ENCODE data around the gene SLCO2B1. TPM values are rescaled to one million over a fixed set of nuclear protein-coding genes. Genes with fewer than 3 reads are reported as not detected.
A peak's percentile ranks its signal among the peaks of the same experiment; 100 is the strongest.
"Not testable (repeated sequence)": the region's sequence is repeated elsewhere in the genome, so short reads cannot be mapped to it uniquely, and the experiment has no call there.

Gene SLCO2B1, protein sequence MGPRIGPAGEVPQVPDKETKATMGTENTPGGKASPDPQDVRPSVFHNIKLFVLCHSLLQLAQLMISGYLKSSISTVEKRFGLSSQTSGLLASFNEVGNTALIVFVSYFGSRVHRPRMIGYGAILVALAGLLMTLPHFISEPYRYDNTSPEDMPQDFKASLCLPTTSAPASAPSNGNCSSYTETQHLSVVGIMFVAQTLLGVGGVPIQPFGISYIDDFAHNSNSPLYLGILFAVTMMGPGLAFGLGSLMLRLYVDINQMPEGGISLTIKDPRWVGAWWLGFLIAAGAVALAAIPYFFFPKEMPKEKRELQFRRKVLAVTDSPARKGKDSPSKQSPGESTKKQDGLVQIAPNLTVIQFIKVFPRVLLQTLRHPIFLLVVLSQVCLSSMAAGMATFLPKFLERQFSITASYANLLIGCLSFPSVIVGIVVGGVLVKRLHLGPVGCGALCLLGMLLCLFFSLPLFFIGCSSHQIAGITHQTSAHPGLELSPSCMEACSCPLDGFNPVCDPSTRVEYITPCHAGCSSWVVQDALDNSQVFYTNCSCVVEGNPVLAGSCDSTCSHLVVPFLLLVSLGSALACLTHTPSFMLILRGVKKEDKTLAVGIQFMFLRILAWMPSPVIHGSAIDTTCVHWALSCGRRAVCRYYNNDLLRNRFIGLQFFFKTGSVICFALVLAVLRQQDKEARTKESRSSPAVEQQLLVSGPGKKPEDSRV
- not detected for total RNA-seq (2021; fragmentation: NEBNext Ultra II Directional; extraction: Animal tissue kit (Norgen Biotek cat#: 25700))
- long read RNA-seq, result 0 reads

DNA sequence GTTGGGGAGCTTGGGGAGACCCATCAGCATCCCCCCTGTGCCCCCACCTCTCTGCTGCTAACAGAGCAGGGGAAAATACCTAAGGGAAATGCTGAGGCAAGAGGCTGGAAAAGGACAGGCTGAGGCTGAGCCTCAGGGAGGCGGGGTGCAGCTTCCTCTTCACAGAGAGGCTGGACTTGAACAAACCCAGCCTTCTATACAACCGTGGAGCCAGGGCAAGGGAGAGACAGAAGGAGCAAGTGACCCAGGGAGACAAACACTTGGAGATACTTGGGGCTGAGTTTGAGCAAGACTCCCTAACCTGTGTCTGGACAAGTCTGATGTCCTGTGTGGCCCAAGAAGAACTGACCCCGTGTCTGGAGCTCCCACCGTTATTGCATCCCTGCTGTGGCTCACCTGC is at the start of gene SLCO2B1:
SLCO2B1 (plus strand) TSS at position 229 of the 400 bp plus-strand sequence. CDS start 275 bp downstream, outside the sequence.
- H3K4me1 Mint-ChIP-seq (ENCODE audit: low read depth), result peaks cover 5% of the 10 kb centered on the region
- DNase-seq, result no peak
- TF ChIP-seq, protein P1, sequence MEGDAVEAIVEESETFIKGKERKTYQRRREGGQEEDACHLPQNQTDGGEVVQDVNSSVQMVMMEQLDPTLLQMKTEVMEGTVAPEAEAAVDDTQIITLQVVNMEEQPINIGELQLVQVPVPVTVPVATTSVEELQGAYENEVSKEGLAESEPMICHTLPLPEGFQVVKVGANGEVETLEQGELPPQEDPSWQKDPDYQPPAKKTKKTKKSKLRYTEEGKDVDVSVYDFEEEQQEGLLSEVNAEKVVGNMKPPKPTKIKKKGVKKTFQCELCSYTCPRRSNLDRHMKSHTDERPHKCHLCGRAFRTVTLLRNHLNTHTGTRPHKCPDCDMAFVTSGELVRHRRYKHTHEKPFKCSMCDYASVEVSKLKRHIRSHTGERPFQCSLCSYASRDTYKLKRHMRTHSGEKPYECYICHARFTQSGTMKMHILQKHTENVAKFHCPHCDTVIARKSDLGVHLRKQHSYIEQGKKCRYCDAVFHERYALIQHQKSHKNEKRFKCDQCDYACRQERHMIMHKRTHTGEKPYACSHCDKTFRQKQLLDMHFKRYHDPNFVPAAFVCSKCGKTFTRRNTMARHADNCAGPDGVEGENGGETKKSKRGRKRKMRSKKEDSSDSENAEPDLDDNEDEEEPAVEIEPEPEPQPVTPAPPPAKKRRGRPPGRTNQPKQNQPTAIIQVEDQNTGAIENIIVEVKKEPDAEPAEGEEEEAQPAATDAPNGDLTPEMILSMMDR (IDR thresholded peaks at IDR 0.05), result no peak
- no peak within 1 kb of the TSS for H3K4me3 Mint-ChIP-seq
- H3K9me3 Mint-ChIP-seq, result no peaks in the 10 kb centered on the region
- H3K36me3 Mint-ChIP-seq (ENCODE audit: low read depth), result no peaks in the 10 kb centered on the region
- peaks cover 43% of the 10 kb centered on the region for H3K27me3 Mint-ChIP-seq (ENCODE audit: insufficient read depth)
- no peak within 1 kb of the TSS for H3K27ac Mint-ChIP-seq

DNA sequence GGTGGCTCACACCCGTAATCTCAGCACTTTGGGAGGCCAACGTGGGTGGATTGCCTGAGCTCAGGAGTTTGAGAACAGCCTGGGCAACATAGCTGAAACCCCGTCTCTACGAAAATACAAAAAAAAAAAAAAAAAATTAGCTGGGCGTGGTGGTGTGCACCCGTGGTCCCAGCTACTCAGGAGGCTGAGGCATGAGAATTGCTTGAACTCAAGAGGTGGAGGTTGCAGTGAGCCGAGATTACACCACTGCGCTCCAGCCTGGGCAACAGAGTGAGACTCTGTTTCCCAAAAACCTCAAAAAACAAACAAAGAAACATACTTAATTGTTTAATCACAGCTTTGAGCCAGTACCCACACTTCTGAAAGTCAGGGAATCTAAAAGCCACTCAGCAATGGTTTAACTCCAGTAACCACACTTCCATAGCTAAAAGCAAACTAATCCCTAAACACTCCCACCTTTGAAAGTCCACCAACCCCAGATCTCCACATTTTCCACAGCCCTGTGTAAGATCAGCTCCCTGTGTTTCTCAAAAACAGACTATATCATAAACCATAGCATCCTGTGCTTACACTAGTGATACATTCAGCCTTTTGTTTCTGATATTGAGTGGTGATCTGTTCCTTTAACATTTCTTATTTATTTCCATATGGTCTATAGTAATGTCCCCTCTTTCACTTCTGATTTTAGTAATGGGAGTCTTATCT is 49.3 kb upstream of the SLCO2B1 start:
- Mint-ChIP-seq H3K27ac (no peak overlapping the region), H3K4me1 (ENCODE audit: low read depth) (peaks cover 52% of the 10 kb centered on the region), H3K36me3 (ENCODE audit: low read depth) (no peaks in the 10 kb centered on the region), H3K9me3 (no peaks in the 10 kb centered on the region), H3K27me3 (ENCODE audit: insufficient read depth) (peaks cover 17% of the 10 kb centered on the region), H3K4me3 (no peak overlapping the region)
- TF ChIP-seq, protein P1 (IDR thresholded peaks at IDR 0.05), result no peak
- DNase-seq, result no peak

DNA sequence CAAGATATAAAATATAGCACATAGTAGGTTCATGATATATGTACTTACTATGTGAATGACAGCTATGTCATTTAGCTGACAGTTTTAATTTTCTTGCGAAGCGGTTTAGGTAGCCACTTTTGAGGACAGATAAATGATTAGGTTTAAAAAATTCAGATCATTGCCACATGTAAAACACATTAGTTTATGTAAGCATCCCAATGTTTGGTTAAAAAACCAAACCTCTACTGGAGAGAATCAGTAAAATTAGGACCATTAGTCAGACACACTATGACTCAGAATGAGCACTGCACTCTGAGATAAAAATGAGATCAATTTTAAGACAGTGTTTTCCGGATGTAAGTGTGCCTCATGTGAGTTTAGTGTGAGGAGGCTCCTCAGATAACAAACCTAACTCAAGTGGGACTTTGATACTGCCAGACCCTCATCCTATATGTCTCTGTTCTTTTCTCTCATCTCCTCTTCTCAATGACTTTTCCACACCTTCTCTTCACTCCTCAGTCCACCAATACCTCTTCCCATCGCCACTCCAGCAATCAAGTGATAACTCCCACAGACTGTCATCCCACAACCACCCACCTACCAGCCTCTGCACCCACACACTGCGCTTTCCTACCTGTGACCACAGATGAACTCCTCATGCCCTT is 47.4 kb upstream of the SLCO2B1 start:
- TF ChIP-seq, protein P1 (IDR thresholded peaks at IDR 0.05), result no peak
- Mint-ChIP-seq H3K36me3 (ENCODE audit: low read depth) (no peaks in the 10 kb centered on the region), H3K27me3 (ENCODE audit: insufficient read depth) (peaks cover 8% of the 10 kb centered on the region), H3K4me1 (ENCODE audit: low read depth) (peaks cover 67% of the 10 kb centered on the region), H3K27ac (peak overlapping the region; percentile 57), H3K9me3 (no peaks in the 10 kb centered on the region), H3K4me3 (peak overlapping the region; percentile 3; the same call in 1 of the 2 replicates)
- DNase-seq, result peak; percentile 78

DNA sequence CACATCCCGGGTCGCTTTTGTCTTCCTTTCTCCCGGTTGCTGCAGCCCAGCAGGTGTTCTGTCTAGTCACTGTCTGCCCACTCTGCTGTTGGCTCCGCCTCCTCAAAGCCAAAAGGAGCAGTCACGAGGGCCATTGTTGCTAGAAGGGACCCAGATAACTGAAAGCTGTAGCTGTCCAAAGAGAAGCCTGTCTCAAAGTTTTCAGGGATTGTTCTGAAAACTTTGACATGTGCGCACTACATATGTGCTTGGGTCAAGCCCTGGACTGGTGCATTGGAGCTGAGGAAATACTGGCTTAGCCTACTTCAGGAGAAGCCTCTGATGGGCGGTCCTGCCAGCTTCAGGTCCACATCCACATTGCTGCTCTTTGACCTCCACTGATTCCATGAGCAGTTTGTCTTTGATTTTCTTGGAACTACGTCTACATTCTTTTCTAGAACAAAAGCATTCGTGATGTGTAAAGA is 45.4 kb upstream of the SLCO2B1 start:
- peaks cover 6% of the 10 kb centered on the region; the same call in 1 of the 2 replicates for H3K36me3 Mint-ChIP-seq (ENCODE audit: low read depth)
- TF ChIP-seq, protein P1 (IDR thresholded peaks at IDR 0.05), result no peak
- peaks cover 53% of the 10 kb centered on the region for H3K4me1 Mint-ChIP-seq (ENCODE audit: low read depth)
- peaks cover 6% of the 10 kb centered on the region; the same call in 1 of the 2 replicates for H3K9me3 Mint-ChIP-seq
- no peak overlapping the region for H3K4me3 Mint-ChIP-seq
- peaks cover 21% of the 10 kb centered on the region for H3K27me3 Mint-ChIP-seq (ENCODE audit: insufficient read depth)
- DNase-seq, result peak; percentile 19
- no peak overlapping the region for H3K27ac Mint-ChIP-seq

DNA sequence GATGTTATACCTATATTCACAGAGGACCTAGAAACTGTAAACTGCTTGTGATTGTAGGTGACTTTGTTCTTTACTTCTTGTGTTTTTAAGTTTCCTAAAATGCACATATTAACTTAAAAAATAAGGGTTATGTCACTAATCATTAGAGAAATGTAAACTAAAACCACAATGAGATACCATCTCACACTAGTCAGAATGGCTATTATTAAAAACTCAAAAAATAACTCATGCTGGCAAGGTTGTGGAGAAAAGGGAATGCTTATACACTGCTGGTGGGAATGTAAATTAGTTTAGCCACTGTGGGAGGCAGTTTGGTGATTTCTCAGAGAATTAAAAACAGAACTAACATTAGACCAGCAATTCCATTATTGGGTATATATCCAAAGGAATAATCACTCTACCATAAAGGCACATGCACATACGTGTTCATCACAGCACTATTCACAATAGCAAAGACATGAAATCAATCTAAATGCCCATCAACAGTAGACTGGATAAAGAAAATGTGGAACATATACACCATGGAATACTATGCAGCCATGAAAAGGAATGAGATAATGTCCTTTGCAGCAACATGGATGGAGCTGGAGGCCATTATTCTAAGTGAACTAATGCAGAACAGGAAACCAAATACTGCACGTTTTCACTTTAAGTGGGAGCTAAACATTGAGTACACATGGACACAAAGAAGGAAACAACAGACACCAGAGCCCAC is 44.8 kb upstream of the SLCO2B1 start:
- peaks cover 48% of the 10 kb centered on the region for H3K4me1 Mint-ChIP-seq (ENCODE audit: low read depth)
- peak; percentile 22 for DNase-seq

More for the DNA sequence above, 44.8 kb upstream of the SLCO2B1 start:
- H3K36me3 Mint-ChIP-seq (ENCODE audit: low read depth), result peaks cover 11% of the 10 kb centered on the region
- not testable (repeated sequence) for H3K27ac Mint-ChIP-seq, H3K4me3 Mint-ChIP-seq
- H3K27me3 Mint-ChIP-seq (ENCODE audit: insufficient read depth), result peaks cover 24% of the 10 kb centered on the region
- peaks cover 12% of the 10 kb centered on the region for H3K9me3 Mint-ChIP-seq
